ENCODE results near the gene RNF223. TPM values are rescaled to one million over a fixed set of nuclear protein-coding genes. Genes with fewer than 3 reads are reported as not detected.
A peak's percentile ranks its signal among the peaks of the same experiment; 100 is the strongest.

Gene RNF223
- total RNA-seq, 1 donor from 2014 or later, result 1.2 TPM

DNA sequence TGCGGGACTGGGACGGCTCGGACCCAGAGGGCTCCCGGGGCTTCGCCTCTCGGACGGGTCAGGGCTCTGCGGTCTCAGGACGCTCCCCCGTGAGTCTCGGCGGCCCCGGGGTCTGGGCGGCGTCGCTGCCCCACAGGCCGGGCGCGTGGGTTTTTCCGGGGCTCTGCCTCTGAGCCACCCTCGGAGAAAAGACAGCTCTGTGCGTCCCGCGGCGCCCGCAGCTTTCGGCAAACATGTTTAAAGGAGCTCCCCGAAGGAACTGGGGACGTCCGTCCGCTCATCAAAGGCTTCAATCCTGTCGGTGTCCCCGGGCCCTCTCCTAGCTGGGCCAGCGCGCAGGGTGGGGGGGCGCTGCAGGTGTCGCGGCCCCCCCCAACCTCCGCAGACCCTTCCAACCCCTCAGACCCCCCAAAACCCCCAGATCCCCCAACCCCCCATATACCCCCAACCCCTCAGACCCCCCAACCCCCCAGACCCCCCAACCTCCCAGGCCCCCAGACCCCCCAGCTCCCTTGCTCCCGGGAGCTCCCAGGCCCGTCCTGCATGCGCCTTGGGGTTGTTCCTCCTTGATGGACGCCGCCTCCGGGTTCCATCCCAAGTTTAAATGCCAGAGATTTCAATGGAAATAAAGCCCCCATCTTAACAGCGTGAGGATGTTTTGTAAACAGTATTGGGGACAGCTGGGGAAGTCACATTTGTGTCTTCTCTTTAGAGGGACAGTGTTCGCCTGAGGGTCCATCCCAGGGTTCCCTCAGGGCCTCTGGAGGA lies 42.8 kb upstream of the RNF223 start:
- H3K27me3 Mint-ChIP-seq, result peaks cover 18% of the 10 kb centered on the region
- peaks cover 4% of the 10 kb centered on the region for H3K9me3 Mint-ChIP-seq
- no peak for DNase-seq (ENCODE audit: extremely low spot score, unreplicated experiment)
- H3K27ac Mint-ChIP-seq, result no peak overlapping the region
- peaks cover 16% of the 10 kb centered on the region for H3K36me3 Mint-ChIP-seq
- TF ChIP-seq, protein P1, sequence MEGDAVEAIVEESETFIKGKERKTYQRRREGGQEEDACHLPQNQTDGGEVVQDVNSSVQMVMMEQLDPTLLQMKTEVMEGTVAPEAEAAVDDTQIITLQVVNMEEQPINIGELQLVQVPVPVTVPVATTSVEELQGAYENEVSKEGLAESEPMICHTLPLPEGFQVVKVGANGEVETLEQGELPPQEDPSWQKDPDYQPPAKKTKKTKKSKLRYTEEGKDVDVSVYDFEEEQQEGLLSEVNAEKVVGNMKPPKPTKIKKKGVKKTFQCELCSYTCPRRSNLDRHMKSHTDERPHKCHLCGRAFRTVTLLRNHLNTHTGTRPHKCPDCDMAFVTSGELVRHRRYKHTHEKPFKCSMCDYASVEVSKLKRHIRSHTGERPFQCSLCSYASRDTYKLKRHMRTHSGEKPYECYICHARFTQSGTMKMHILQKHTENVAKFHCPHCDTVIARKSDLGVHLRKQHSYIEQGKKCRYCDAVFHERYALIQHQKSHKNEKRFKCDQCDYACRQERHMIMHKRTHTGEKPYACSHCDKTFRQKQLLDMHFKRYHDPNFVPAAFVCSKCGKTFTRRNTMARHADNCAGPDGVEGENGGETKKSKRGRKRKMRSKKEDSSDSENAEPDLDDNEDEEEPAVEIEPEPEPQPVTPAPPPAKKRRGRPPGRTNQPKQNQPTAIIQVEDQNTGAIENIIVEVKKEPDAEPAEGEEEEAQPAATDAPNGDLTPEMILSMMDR (conservative IDR thresholded peaks at IDR 0.05), result no peak
- peaks cover 4% of the 10 kb centered on the region for H3K4me1 Mint-ChIP-seq (ENCODE audit: unreplicated experiment)
- H3K4me3 Mint-ChIP-seq, result peak overlapping the region; percentile 74

DNA sequence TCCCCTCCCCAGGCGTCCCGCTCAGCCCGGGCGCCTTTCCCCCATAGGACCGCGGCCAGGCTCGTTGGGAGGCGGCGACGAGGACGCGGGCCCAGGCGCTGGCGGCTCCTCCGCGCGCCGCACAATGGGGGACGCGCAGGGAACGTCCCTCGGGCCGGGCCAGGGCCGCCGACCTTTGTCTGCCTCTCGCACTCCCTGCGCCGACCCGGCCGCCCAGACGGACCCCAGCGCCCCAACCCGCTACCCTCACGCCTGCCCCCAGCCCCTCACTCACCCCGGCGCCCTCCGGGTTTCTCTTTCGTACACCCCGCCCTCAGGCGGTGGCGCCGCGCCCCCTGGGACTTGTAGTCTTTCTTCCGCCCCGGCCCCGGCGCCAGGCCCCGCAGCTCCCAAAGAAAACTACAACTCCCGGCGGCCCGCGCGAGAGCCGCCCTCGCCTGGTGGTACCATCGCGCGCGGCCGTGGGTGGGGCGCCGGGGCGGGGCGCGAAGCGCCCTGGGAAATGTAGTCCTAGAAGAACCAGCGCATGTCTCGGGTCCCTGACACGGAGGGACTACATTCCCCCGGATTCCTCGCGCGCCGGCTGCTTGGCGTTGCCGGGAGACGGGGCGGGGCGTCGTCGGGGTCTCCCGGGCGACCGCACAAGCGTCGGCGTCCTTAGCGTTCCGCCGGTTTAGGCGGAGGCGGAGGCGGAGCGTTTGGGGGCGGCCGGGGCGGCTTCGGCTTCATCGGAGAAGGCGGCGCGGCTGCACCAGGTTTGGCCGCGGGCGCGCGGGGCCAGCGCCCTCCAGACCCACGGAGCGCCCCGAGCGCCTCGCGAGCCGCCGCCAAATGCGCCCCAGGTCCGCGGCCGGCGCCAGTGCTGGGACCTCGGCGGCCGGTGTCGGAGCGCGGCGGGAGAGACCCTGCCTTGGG lies 41.9 kb upstream of the RNF223 start, which contains the start of gene C1orf159:
TSS of gene C1orf159 (minus strand) at position 304 of the 915 bp plus-strand sequence. CDS start 24,546 bp downstream, outside the sequence.
- DNase-seq (ENCODE audit: extremely low spot score, unreplicated experiment), result peak; percentile 100
- peak within 1 kb of the TSS; percentile 72 for H3K27ac Mint-ChIP-seq
- peaks cover 4% of the 10 kb centered on the region for H3K4me1 Mint-ChIP-seq (ENCODE audit: unreplicated experiment)
- peaks cover 4% of the 10 kb centered on the region for H3K9me3 Mint-ChIP-seq
- TF ChIP-seq, protein P1 (conservative IDR thresholded peaks at IDR 0.05), result no peak
- H3K27me3 Mint-ChIP-seq, result peaks cover 18% of the 10 kb centered on the region
- peaks cover 18% of the 10 kb centered on the region for H3K36me3 Mint-ChIP-seq
- H3K4me3 Mint-ChIP-seq, result peak within 1 kb of the TSS; percentile 90

DNA sequence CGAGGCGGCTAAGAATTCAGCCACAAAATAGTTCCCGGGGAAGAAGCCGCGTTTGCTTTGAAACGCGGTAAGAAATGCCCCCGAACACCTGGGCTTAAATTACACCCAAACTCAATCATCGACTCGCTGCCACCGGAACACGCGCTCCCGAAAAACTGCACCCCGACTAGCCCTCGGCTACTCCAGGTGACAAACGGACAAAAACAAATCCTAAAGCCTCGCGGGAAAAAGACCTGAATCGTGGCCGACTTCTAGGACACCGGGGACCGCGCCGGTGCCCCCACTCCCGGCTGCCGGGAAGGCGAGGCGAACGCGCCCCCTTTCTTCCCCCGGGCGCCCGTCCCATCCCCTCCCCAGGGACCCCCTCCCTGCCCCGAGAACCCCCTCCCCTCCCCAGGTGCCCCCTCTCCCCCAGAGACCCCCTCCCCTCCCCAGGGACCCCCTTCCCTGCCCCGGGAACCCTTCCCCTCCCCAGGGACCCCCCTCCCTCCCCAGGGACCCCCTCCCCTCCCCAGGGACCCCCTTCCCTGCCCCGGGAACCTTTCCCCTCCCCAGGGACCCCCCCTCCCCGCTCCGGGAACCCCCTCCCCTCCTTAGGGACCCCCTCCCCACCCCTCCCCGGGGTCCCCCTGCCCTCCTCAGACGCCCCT lies 41.2 kb upstream of the RNF223 start:
- Mint-ChIP-seq H3K4me1 (ENCODE audit: unreplicated experiment) (peaks cover 4% of the 10 kb centered on the region), H3K27ac (peak overlapping the region; percentile 72), H3K27me3 (peaks cover 18% of the 10 kb centered on the region), H3K9me3 (peaks cover 4% of the 10 kb centered on the region), H3K4me3 (peak overlapping the region; percentile 90), H3K36me3 (peaks cover 18% of the 10 kb centered on the region)
- no peak for DNase-seq (ENCODE audit: extremely low spot score, unreplicated experiment)
- TF ChIP-seq, protein P1 (conservative IDR thresholded peaks at IDR 0.05), result no peak

DNA sequence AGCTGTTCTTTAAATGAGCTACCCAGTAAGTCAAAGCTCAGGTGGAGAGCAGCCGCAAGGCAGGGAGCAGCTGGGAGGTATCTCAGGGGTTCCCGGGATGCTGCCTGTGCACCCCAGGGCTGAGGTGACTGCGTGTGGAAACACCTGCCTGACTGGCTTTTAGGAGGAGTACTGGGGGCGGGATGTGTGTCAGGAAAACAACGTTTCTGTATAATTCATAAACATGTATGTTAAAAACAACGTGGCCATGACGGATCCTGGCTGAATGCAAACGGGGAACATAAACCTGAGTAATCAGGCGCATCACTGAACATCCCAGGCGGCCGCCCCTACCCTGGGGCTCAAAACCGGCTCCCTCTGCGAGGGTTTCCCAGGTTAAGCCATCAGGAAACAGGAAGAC lies 40.3 kb upstream of the RNF223 start:
- H3K27me3 Mint-ChIP-seq, result peaks cover 15% of the 10 kb centered on the region
- peaks cover 4% of the 10 kb centered on the region for H3K4me1 Mint-ChIP-seq (ENCODE audit: unreplicated experiment)
- DNase-seq (ENCODE audit: extremely low spot score, unreplicated experiment), result no peak
- TF ChIP-seq, protein P1 (conservative IDR thresholded peaks at IDR 0.05), result no peak
- peak overlapping the region; percentile 90 for H3K4me3 Mint-ChIP-seq
- peaks cover 4% of the 10 kb centered on the region for H3K9me3 Mint-ChIP-seq
- peaks cover 18% of the 10 kb centered on the region for H3K36me3 Mint-ChIP-seq
- peak overlapping the region; percentile 72 for H3K27ac Mint-ChIP-seq

DNA sequence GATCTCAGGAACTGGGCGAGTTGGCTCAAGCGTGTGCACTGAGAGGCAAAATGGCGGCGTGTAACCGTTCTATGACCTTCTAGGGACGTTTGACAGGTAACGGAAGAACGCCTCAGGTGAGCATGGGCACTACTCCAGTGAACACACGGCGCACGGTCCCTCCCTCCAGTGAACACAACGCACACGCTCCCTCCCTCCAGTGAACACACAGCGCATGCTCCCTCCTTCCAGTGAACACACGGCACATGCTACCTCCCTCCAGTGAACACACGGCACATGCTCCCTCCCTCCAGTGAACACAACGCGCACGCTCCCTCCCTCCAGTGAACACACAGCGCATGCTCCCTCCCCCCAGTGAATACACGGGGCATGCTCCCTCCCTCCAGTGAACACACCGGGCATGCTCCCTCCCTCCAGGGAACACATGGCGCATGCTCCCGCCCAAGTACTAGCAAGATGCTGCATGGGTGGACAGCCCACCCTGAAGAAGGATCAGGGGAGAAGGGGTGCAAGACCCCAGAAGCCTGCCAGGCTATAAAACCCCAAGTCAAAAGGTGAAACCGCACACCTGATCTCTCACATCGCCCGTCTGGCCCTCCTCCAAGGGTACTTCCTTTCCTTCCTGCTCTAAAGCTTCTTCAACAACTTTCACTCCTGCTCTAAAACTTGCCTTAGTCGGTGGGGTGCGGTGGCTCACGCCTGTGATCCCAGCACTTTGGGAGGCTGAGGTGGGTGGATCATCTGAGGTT lies 38.3 kb upstream of the RNF223 start:
- Mint-ChIP-seq H3K36me3 (peaks cover 19% of the 10 kb centered on the region), H3K9me3 (peaks cover 4% of the 10 kb centered on the region), H3K27ac (no peak overlapping the region), H3K27me3 (no peaks in the 10 kb centered on the region), H3K4me1 (ENCODE audit: unreplicated experiment) (peaks cover 4% of the 10 kb centered on the region), H3K4me3 (peak overlapping the region; percentile 52)
- TF ChIP-seq, protein P1 (conservative IDR thresholded peaks at IDR 0.05), result no peak
- no peak for DNase-seq (ENCODE audit: extremely low spot score, unreplicated experiment)

Data from type B pancreatic cell (in vitro differentiated cells).